ENCODE data around the gene CRYBA1.
"Not testable (repeated sequence)": the region's sequence is repeated elsewhere in the genome, so short reads cannot be mapped to it uniquely, and the experiment has no call there.

CRYBA1 gene

GRCh38 chr17:29246628-29247027 is at the start of gene CRYBA1:
Gene CRYBA1 (plus strand): TSS chr17:29246859. CDS start chr17:29246864, 5 bp downstream.
- no peak for DNase-seq

GRCh38 chr17:29197516-29198272 is 49.0 kb upstream of the CRYBA1 start:
- DNase-seq: no peak

GRCh38 chr17:29204068-29204804 is 42.4 kb upstream of the CRYBA1 start:
- not testable (repeated sequence) for DNase-seq

GRCh38 chr17:29205047-29205446 is 41.6 kb upstream of the CRYBA1 start:
- no peak for DNase-seq

GRCh38 chr17:29207975-29208374 is 38.7 kb upstream of the CRYBA1 start:
- no peak for DNase-seq

GRCh38 chr17:29209073-29209472 is 37.6 kb upstream of the CRYBA1 start:
- DNase-seq: no peak

GRCh38 chr17:29210879-29211278 is 35.8 kb upstream of the CRYBA1 start:
- DNase-seq: no peak

GRCh38 chr17:29212094-29212631 is 34.5 kb upstream of the CRYBA1 start:
- no peak for DNase-seq

GRCh38 chr17:29212681-29213121 is 34.0 kb upstream of the CRYBA1 start:
- DNase-seq: no peak

GRCh38 chr17:29214215-29215146 is 32.2 kb upstream of the CRYBA1 start:
- no peak for DNase-seq

- no peak for DNase-seq
These were observed 31.5 kb upstream of the CRYBA1 start for GRCh38 chr17:29215174-29215573.

GRCh38 chr17:29215717-29216116 is 30.9 kb upstream of the CRYBA1 start:
- no peak for DNase-seq

- no peak for DNase-seq
These were observed 30.5 kb upstream of the CRYBA1 start for GRCh38 chr17:29216181-29216580.

- DNase-seq: no peak
These were observed 29.8 kb upstream of the CRYBA1 start for GRCh38 chr17:29216856-29217255.

GRCh38 chr17:29219378-29220047 is 27.1 kb upstream of the CRYBA1 start:
- peak; percentile 59 for DNase-seq

GRCh38 chr17:29221338-29221737 is 25.3 kb upstream of the CRYBA1 start:
- DNase-seq: not testable (repeated sequence)

- DNase-seq: no peak
These were observed 21.3 kb upstream of the CRYBA1 start for GRCh38 chr17:29225396-29225795.

- DNase-seq: no peak
These were observed 13.4 kb upstream of the CRYBA1 start for GRCh38 chr17:29233301-29233700.

GRCh38 chr17:29234972-29235371 is 11.7 kb upstream of the CRYBA1 start:
- DNase-seq: not testable (repeated sequence)

GRCh38 chr17:29235904-29236303 is 10.8 kb upstream of the CRYBA1 start:
- DNase-seq: no peak

GRCh38 chr17:29237476-29238132 is 9.1 kb upstream of the CRYBA1 start:
- DNase-seq: no peak
